Hypothalamus (tissue), 51 donors: ENCODE results near the gene ZFAND3.

Experiments
- DNase-seq, 51 donors: peaks; one replicate each; lab custom pipeline; 2025; lab: John Stamatoyannopoulos, UW

The ZFAND3 gene

GRCh38 chr6:37794825-37795224 is 24.7 kb upstream of the ZFAND3 start:
- no peak for DNase-seq

GRCh38 chr6:37798436-37799262 is 20.9 kb upstream of the ZFAND3 start:
- DNase-seq = no peak

- no peak for DNase-seq
Measured at GRCh38 chr6:37799263-37799644, 20.3 kb upstream of the ZFAND3 start.

- DNase-seq = no peak
Measured at GRCh38 chr6:37800703-37801604, 18.6 kb upstream of the ZFAND3 start.

- DNase-seq = no peak
Measured at GRCh38 chr6:37801605-37801940, 18.0 kb upstream of the ZFAND3 start.

DNA sequence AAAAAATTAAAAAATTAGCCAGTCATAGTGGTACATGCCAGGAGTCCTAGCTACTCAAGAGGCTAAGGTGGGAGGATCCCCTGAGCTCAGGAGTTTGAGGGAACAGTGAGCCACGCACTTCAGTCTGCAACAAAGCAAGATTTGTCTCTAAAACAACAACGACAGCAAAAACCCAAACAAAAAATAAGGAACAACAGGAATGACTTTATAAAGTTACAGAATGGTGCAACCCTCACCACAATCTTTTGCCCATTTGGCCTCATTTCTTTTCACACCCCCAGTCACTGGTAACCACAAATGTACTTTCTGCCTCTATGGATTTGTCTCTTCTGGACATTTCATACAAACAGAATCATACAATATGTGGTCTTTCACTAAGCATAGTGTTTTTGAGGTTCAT is 16.7 kb upstream of the ZFAND3 start:
- DNase-seq = no peak

DNA sequence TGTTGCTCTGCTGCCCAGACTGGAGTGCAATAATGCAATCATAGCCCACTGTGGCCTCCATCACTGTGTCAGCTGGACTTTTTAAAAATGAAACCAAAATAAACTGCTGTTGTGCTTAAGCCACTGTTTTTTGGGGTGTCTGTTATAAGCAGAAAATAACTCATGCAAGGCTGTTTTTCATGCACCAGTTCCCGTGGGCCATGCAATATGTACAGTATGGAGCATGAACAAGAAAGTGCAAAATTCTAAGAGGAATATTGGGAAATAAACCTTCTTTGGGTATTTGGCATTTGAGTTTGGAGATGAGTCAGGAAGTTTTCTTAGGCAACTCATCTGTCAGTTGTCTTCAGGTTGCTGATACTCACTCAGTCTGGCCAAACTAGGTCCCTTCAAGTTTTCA is 14.9 kb upstream of the ZFAND3 start:
- DNase-seq = no peak

GRCh38 chr6:37806213-37806612 is 13.3 kb upstream of the ZFAND3 start:
- DNase-seq = no peak

GRCh38 chr6:37807656-37808055 is 11.9 kb upstream of the ZFAND3 start:
- DNase-seq = peak in 12 of 51 donors; percentile 7 to 80 (median 15)

- peak in 9 of 51 donors; percentile 4 to 18 (median 11) for DNase-seq
Measured at GRCh38 chr6:37809197-37809543, 10.4 kb upstream of the ZFAND3 start.

DNA sequence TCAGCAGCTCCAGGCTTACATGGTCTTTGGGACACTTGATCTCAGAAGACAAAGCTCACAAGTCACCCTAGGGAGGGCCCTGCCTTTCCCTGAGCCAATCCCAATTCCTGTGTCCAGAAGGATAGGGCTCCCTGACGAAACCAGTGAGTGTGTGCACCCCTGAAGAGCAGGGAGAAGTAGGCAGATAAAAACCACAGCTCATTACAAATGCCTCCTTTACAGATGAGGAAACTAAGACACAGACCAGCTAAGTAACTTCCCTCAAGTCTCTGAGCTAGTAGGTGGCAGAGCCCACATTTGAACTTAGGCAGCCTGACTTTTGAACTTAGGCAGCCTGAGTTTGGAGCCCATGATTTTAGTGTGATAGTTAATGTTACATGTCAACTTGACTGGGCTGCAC is 6.7 kb upstream of the ZFAND3 start:
- no peak for DNase-seq

- no peak for DNase-seq
Measured at GRCh38 chr6:37814374-37814773, 5.2 kb upstream of the ZFAND3 start.

GRCh38 chr6:37816599-37817375 is 2.7 kb upstream of the ZFAND3 start:
- DNase-seq = no peak

DNA sequence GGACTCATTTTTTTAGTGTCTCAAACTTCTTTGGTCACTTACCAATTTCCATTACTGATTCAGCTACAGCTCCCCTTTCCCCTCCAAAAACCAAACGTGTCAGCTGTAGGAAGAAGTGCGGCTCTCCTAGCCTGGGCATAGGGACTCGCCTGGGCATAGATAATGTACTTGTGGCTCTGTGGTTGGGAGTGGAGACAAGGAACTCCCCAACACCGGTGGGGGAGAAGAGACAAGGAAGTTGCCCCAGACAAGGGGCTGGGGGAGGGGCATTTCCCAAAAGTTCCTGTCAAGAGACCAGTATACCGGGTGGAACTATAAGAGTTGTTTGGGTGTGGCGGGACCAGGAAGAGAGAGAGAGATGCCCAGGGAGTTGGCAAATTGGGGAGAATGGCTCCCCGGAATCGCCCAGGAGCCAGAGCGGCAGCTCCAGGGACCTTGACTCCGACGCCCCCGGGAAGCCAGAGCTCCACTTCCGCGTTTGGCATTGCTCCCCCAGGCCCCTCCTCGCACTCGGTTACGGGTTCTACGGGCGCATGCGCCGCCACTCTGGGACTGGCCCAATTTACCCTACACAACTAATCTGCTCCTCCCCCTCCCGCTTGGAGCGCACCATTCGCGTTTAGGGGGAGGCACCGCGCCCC is 871 bp upstream of the ZFAND3 start:
- DNase-seq = peak; percentile 76 to 100 (median 95)

DNA sequence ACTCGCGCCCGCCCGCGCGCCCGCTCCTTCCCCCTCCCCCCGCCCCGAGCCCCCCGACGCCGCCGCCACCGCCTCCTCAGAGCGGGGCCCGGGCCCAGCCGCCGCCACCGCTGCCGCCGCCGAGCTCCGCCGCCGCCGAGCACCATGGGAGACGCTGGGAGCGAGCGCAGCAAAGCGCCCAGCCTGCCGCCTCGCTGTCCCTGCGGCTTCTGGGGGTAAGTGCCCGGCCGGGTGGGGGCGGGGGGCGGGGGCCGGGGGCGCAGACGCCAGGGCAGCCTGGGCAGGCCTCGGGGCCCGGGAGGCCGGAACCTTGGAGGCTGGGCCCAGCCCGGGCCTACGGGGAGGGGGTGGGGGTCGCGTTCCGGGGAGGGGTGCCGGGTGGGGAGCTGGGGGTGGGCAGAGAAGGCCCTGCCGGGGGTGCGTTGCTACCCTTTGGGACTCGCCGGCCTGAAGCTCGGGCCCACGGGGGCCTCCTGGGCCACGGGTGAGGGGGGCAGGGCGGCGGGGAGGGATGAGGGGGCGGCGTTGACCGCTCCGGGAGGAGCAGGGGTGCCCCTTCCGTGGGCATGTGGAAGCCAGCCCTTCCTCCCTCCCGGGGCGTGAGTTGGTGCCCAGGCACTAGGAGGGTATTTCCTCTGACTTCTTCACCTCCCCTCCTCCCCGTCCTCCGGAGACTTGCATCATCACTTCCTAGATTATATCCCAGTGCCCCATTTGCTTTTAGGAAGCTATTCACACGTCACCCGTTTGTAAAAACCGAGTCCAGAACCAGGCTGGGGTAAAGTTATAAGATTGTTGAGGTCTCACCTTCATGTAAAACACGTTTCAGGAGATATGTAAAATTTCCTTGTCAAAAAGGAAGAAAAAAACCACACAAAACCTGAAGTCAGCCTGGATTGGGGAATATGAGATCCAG is 533 bp downstream of the ZFAND3 start:
- DNase-seq = peak in 36 of 51 donors; percentile 9 to 55 (median 24)

GRCh38 chr6:37820718-37821079 is 1.2 kb downstream of the ZFAND3 start:
- peak in 1 of 51 donors; percentile 39 for DNase-seq

DNA sequence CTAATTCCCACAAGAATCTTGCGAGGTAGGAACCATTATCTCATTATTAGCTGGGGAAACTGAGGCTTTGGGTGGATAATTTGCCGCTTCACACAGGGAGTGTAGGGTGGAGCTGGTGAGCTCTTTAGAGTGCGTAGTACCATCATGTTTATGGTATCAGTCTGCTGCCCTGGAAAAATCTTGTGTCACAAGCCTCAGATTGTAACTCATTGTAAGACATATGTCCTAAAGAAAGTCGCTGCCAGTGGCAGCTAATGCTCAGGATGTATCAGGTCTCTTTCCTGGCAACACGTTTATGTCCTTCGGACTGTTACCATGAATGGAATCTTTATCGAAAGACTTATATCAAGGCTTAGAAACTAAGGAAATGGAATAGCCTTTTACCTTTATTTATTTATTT is 1.9 kb downstream of the ZFAND3 start:
- no peak for DNase-seq

GRCh38 chr6:37822851-37823682 is 3.5 kb downstream of the ZFAND3 start:
- peak in 2 of 51 donors; percentile 1 to 11 for DNase-seq

DNA sequence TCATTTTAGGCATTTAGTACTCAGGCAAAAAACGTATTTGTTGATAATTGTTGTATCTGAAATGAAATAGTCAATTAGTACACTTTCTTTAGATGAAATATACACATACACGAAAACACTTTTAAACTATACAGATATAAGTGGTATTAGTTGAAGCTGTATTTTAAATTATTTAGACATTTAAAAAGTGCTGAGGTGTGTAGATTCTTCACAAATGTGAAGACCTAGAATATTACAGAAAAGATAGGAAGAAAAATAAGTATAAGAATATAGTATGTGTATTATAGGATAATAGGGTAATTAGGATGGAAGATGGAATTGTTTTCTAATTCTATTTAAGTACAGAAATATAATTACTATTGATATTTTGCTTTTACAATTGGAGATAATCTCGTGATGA is 4.6 kb downstream of the ZFAND3 start:
- DNase-seq = no peak
